ENCODE results near the gene TAF5L. TPM values are rescaled to one million over a fixed set of nuclear protein-coding genes. Genes with fewer than 3 reads are reported as not detected.
"Not testable (repeated sequence)": the region's sequence is repeated elsewhere in the genome, so short reads cannot be mapped to it uniquely, and the experiment has no call there.

Gene TAF5L
- total RNA-seq, 2 donors from 2014 or later = 14.1 to 25.0 TPM

DNA sequence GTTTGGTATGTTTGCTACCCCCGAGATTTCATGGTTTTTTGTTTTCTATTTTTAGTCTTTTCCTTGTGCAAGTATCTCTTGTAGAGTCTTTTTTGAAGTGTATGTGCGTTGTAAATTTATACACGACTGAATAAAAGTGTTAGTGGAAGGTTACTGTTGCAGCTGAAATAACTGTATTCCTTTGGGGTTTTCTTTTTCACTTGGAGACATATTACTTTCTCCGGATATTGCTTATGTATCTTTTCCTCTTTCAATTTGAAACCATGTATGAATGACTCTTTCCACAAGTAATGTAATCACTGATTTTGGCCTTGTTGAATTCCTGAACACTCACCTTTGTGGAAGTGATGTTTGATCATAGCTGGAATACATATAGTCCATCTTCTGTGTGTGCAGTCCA, 1.1 kb upstream of the TAF5L start:
- H3K27me3 Mint-ChIP-seq = no peaks in the 10 kb centered on the region
- H3K4me3 Mint-ChIP-seq = peak overlapping the region; percentile 96
- H3K9me3 Mint-ChIP-seq = no peaks in the 10 kb centered on the region
- H3K4me1 Mint-ChIP-seq = peaks cover 38% of the 10 kb centered on the region
- H3K36me3 Mint-ChIP-seq (ENCODE audit: low read depth) = peaks cover 50% of the 10 kb centered on the region
- H3K27ac Mint-ChIP-seq = peak overlapping the region; percentile 95
- ATAC-seq (replicated peaks) = no peak

DNA sequence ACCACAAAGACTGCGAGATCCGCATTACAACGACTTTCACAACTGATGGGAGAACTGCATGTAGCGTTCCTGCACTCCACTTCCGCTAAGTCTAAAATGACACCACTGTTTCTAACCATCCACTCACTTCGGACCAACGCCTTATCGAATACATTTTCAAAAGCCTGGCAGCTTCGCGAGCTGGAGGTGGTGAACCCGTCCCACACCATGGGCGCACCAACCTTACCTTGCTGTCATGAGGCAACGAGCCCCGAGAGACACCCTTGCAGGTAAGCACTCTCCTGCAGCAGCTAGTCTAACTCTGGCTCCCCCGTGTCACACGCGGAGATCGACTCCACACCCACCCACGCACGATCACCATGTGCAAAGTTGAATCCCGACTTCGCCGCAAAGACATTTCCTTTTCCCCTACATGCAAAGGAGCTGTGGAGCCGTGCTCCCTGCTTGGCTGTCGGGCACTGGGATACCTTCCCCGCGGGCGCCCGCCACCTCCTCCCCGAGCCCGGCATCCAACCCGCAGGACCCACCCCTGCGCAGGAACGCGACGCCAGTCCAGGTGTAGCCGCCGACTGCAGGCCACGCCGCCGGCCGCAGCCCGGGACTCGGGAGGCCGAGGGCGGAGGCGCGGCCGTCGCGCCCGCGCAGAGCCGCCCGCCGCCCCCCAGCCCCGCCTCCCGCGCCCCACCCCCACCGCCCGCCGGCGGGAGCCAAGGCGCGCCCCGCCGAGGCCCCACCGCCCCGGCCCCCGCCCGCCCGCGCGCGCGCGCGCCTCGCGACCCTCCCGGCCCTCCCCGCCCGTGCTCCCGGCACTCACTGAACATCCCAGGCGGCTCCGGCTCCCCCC, 629 bp downstream of the TAF5L start:
- H3K4me3 Mint-ChIP-seq = peak overlapping the region; percentile 92
- H3K27ac Mint-ChIP-seq = peak overlapping the region; percentile 83
- ATAC-seq (replicated peaks) = peak; percentile 42
- H3K27me3 Mint-ChIP-seq = no peaks in the 10 kb centered on the region
- no peaks in the 10 kb centered on the region for H3K9me3 Mint-ChIP-seq
- H3K4me1 Mint-ChIP-seq = peaks cover 41% of the 10 kb centered on the region
- peaks cover 36% of the 10 kb centered on the region for H3K36me3 Mint-ChIP-seq (ENCODE audit: low read depth)

DNA sequence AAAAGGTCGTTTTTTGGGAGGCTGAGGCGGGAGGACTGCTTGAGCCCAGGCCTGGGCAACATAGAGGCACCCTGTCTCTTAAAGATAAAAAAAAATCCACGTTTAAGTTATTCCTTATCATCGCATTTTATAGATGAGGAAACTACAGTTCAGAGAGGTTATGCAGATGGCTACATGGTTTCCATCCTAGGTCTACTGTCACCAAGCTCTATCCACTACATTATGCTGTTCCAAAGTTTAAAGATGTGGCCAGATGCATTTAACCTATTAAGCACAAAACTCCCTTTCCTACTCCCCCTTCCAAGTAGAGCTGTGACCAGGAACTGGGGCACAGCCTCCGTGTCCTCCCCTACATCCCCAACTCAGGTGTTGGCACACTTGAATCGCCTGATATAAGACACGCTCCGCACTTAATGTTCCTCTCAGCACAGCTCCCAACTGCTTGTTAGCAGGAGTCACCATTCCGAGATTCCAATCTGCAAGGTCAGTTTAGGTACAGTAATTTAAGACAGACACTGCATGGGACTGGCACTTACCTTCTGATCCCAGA, 1.3 kb downstream of the TAF5L start:
- ATAC-seq (replicated peaks) = no peak
- Mint-ChIP-seq H3K36me3 (ENCODE audit: low read depth) (peaks cover 29% of the 10 kb centered on the region), H3K4me3 (peak overlapping the region; percentile 92), H3K4me1 (peaks cover 48% of the 10 kb centered on the region), H3K27ac (peak overlapping the region; percentile 83), H3K9me3 (no peaks in the 10 kb centered on the region), H3K27me3 (no peaks in the 10 kb centered on the region)

DNA sequence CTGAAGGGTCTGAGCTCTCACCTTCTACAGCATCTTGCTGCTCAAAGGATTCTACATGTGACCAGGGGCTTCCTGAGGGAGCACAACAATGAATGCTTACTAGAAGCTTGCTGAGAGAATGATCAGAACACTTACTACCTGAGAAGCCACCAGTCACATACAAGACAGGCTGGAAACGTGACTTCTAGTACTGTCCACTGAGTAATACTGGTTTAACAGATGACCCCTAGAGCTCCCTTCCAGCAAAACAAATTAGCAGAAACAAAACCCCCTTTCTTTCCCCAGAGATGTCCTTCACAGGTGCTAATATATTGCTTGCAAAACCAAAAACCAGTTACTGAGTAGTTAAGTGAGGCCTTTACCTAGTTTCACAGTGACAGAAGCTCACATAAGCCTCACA, 2.1 kb downstream of the TAF5L start:
- ATAC-seq (replicated peaks) = no peak
- Mint-ChIP-seq H3K9me3 (no peaks in the 10 kb centered on the region), H3K27me3 (no peaks in the 10 kb centered on the region), H3K27ac (peak overlapping the region; percentile 15), H3K4me3 (peak overlapping the region; percentile 92), H3K4me1 (peaks cover 52% of the 10 kb centered on the region), H3K36me3 (ENCODE audit: low read depth) (peaks cover 22% of the 10 kb centered on the region)

DNA sequence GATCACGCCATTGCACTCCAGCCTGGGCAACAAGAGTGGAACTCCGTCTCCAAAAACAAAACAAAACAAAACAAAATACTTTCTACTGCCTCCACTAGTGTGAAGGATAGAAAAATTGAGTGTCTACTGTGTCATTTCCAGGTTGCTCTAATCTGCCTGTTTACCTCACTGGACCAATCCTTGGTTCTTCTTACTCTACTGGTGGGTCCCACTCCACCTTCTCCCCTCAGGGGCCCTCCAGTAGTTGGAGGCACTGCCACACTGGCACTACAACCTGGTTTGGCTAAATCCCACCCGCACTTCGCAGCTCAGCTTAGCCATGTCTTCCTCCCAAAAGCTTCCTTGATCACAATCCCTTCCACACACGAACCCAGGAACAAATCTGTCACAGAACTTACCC, 2.7 kb downstream of the TAF5L start:
- Mint-ChIP-seq H3K4me1 (peaks cover 51% of the 10 kb centered on the region), H3K27ac (no peak overlapping the region), H3K36me3 (ENCODE audit: low read depth) (peaks cover 15% of the 10 kb centered on the region), H3K4me3 (peak overlapping the region; percentile 92), H3K27me3 (no peaks in the 10 kb centered on the region), H3K9me3 (no peaks in the 10 kb centered on the region)
- no peak for ATAC-seq (replicated peaks)

DNA sequence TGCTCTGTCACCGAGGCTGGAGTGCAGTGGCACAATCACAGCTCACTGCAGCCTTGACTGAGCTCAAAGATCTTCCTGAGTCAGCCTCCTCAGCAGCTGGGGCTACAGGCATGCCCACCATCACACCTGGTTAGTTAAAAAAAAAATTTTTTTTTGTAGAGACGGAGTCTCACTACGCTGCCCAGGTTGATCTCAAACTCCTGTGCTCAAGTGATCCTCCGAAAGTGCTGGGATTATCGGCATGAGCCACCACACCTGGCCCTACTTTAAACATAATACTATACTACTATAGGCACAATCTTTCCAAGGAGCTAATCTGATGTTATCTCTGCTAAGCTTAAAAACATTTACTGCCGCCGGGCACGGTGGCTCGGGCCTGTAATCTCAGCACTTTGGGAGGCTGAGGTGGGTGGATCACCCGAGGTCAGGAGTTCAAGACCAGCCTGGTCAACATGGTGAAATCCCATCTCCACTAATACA, 3.2 kb downstream of the TAF5L start:
- ATAC-seq (replicated peaks); H3K27ac Mint-ChIP-seq; H3K9me3 Mint-ChIP-seq; H3K4me3 Mint-ChIP-seq; H3K27me3 Mint-ChIP-seq: not testable (repeated sequence)
- Mint-ChIP-seq H3K36me3 (ENCODE audit: low read depth) (peaks cover 14% of the 10 kb centered on the region), H3K4me1 (peaks cover 53% of the 10 kb centered on the region)

DNA sequence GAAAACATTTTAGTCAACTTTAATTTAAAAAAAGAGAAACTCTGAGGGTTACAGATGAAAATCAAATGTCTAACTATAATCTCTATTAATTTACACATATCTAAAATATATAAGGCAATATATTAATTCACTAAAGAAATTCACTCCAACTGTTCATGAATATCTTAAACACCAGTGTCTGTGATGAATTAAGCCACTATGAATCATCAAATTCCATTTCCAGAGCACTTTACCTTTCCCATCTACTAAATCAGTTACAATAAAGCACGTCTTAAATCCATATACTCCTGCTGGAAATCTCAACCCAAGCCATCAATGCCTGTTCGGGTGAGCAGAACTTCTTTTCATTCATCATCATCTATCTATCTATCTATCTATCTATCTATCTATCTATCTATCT, 4.3 kb downstream of the TAF5L start:
- H3K9me3 Mint-ChIP-seq = no peaks in the 10 kb centered on the region
- peaks cover 11% of the 10 kb centered on the region for H3K36me3 Mint-ChIP-seq (ENCODE audit: low read depth)
- no peaks in the 10 kb centered on the region for H3K27me3 Mint-ChIP-seq
- no peak overlapping the region for H3K27ac Mint-ChIP-seq
- peaks cover 49% of the 10 kb centered on the region for H3K4me1 Mint-ChIP-seq
- no peak overlapping the region for H3K4me3 Mint-ChIP-seq
- no peak for ATAC-seq (replicated peaks)

DNA sequence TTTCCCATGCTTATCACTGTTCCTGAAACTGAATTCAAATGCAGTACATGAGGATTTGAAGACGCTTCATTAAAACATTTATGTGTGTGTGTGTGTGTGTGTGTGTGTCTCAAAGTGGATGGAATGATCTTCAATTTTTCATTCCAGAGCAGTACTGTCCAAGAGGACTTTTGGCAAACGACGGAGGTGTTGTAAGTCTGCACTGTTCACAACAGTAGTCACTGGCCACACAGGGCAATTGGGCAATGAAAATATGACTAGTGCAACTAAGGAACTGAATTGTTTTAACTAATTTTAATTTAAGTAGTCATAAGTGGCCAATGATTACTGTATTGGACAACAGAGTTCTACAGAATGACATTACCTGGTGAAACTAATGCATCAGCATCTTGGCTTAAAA, 5.0 kb downstream of the TAF5L start:
- peaks cover 49% of the 10 kb centered on the region for H3K4me1 Mint-ChIP-seq
- H3K27ac Mint-ChIP-seq = no peak overlapping the region
- peaks cover 7% of the 10 kb centered on the region for H3K36me3 Mint-ChIP-seq (ENCODE audit: low read depth)
- H3K4me3 Mint-ChIP-seq = no peak overlapping the region
- H3K27me3 Mint-ChIP-seq = no peaks in the 10 kb centered on the region
- ATAC-seq (replicated peaks) = no peak
- no peaks in the 10 kb centered on the region for H3K9me3 Mint-ChIP-seq

DNA sequence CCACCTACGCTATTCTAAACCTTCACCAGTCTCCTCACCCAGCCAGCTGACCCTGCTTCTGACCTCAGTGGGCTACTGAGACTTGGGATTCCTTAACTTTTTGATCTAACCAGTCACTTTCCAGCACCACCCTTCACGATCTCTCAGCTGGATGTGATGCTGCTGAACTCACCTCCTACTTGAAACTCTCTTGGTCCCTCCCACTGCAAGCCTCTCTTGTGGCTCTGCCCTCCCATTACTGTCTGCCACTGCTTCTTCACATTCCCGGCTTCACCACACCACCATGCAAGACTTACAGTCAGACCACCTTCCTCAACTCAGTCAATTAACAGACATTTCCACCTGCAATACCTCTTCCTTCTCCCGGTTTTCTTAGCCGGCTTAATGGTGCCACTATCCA, 6.3 kb downstream of the TAF5L start:
- Mint-ChIP-seq H3K27ac (no peak overlapping the region), H3K27me3 (no peaks in the 10 kb centered on the region), H3K36me3 (ENCODE audit: low read depth) (peaks cover 7% of the 10 kb centered on the region), H3K4me1 (peaks cover 43% of the 10 kb centered on the region), H3K9me3 (no peaks in the 10 kb centered on the region), H3K4me3 (peak overlapping the region; percentile 34)
- peak; percentile 26 for ATAC-seq (replicated peaks)

DNA sequence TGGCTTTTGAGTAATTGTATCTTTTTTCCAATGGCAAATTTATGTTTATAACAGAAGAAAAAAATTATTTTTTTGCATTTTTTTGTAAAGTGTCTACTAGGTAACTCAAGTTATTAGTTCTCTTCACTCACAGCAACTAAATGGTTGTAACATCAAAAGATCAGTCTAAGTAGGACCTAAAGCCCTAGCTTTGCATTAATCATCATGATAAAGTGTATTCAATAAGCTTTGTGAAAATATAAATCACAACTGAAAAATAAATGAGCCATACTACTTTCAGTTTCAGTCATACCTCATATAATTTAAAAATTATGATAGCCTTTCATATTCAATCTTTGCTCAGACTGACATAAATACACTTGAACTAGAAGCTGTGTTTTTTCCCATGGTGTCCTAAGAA, 6.9 kb downstream of the TAF5L start:
- peaks cover 39% of the 10 kb centered on the region for H3K4me1 Mint-ChIP-seq

DNA sequence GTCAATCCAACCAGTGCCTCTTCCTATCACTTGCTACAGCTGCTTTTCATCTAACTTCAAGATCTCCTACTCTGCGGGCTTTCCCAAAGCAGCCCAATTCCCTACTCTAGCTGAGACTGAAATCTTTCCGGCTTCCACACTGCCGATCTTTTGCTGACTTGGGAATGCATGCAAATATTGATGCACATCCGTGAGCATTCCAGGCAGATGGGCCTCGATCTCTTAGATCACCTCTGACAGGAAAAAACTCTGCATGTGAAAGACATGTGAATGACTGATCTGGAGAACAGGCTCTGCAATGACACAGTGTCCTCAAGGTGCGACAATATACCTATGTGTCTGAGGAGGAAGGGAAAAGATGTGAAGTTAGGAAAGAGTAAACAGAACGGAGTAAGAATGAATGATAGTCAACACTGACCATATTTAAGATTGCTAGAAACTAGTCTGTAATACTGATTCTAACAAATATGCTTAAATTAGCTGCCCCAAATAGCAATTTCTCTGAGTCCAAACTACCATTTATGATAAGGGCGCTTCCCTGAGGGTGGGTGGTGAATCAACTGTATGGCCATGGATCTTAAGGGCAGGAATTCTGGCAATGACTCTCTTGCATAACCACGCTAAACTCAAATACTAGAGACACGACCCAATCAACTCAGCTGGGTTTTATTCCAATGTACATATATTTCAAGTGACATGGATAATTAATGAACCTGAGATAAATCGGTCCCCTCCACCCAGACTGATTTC, 8.4 kb downstream of the TAF5L start:
- peaks cover 28% of the 10 kb centered on the region for H3K36me3 Mint-ChIP-seq (ENCODE audit: low read depth)
- no peaks in the 10 kb centered on the region for H3K9me3 Mint-ChIP-seq
- no peaks in the 10 kb centered on the region for H3K27me3 Mint-ChIP-seq
- peaks cover 31% of the 10 kb centered on the region for H3K4me1 Mint-ChIP-seq
- no peak overlapping the region for H3K4me3 Mint-ChIP-seq
- ATAC-seq (replicated peaks) = no peak
- no peak overlapping the region for H3K27ac Mint-ChIP-seq

More for the DNA sequence above, 6.9 kb downstream of the TAF5L start:
- Mint-ChIP-seq H3K27ac (peak overlapping the region; percentile 60), H3K4me3 (peak overlapping the region; percentile 34), H3K36me3 (ENCODE audit: low read depth) (peaks cover 13% of the 10 kb centered on the region), H3K27me3 (no peaks in the 10 kb centered on the region), H3K9me3 (no peaks in the 10 kb centered on the region)
- peak; percentile 83 for ATAC-seq (replicated peaks)

DNA sequence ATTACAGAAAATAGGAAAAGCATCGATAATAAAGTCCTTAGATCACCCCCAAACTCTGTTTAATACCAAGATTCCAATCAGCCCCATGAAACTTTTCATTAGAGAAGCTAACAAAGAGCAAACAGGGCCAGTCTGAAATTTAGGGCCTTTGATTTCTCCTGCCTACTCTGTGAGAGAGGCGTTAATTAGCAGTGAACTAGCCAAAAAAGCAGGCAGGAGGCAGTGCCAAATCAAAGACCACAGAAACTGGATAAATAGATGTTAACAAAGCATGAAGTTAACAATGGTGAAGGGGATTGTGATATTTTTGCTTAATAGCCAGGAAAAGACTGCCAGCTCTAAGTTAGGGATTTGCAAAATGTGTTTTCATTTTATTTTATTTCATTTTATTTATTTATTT, 11.2 kb downstream of the TAF5L start:
- ATAC-seq (replicated peaks) = no peak
- no peaks in the 10 kb centered on the region for H3K27me3 Mint-ChIP-seq
- H3K4me3 Mint-ChIP-seq = no peak overlapping the region
- H3K9me3 Mint-ChIP-seq = no peaks in the 10 kb centered on the region
- H3K36me3 Mint-ChIP-seq (ENCODE audit: low read depth) = peaks cover 56% of the 10 kb centered on the region
- peaks cover 13% of the 10 kb centered on the region for H3K4me1 Mint-ChIP-seq
- no peak overlapping the region for H3K27ac Mint-ChIP-seq

DNA sequence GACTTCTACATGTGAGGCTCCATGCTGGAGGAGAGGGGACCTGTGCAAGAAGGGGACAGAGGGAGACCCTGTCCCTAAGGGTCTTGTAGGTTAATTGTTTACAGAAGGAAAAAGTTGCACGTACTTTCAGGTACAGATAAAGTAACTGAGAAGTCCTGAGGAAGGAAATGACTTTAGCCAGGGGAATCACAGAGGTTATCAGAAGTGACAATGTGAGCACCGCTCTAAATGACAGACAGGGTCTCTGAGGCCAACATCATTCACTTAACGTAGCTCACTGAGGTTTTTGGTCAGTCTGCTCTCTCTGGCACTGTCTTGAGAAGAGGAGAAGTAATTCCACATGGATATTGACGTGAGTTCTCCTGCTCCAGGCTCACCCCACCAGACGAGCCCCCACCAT, 12.0 kb downstream of the TAF5L start:
- Mint-ChIP-seq H3K36me3 (ENCODE audit: low read depth) (peaks cover 63% of the 10 kb centered on the region), H3K27me3 (no peaks in the 10 kb centered on the region), H3K27ac (no peak overlapping the region), H3K4me1 (peaks cover 6% of the 10 kb centered on the region), H3K9me3 (no peaks in the 10 kb centered on the region), H3K4me3 (no peak overlapping the region)
- ATAC-seq (replicated peaks) = no peak

DNA sequence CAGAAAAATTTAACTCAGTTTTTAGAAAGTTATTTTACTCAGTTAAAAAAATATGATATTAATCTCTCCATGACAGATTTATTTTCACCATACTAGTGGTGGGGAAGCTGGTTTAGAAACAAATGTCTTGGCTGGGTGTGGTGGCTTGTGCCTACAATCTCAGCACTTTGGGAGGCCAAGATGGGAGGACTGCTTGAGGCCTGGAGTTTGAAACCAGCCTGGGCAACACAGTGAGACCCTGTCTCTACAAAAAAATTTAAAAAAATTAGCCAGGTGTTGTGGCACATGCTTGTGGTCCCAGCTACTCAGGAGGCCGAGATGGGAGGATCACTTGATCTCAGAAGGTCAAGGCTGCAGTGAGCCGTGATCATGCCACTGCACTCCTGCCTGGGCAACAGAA, 17.3 kb downstream of the TAF5L start:
- Mint-ChIP-seq H3K4me3 (no peak overlapping the region), H3K4me1 (peaks cover 7% of the 10 kb centered on the region), H3K27me3 (no peaks in the 10 kb centered on the region), H3K27ac (no peak overlapping the region), H3K36me3 (ENCODE audit: low read depth) (peaks cover 98% of the 10 kb centered on the region), H3K9me3 (no peaks in the 10 kb centered on the region)
- no peak for ATAC-seq (replicated peaks)

DNA sequence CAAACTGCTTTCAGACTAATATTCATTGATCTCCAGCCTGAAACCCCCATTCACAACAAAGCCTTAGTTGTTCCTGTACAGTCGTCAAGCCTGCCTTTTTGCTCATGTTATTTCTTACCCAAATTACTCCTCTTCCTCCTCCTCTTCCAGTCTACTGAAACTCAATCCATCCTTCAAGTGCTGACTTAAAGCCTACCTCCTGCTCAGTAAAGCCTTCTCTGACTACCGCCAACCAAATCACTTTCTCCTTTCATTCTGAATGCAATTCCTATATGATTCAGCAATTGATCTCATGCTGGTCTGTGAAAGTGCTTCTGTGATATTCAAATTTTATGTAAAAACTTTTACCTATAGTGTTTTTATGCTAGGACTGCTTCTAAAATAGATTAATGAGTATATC, 18.6 kb downstream of the TAF5L start:
- ATAC-seq (replicated peaks) = peak; percentile 74
- no peaks in the 10 kb centered on the region for H3K27me3 Mint-ChIP-seq
- H3K27ac Mint-ChIP-seq = peak overlapping the region; percentile 59

More for the DNA sequence above, 18.6 kb downstream of the TAF5L start:
- H3K4me1 Mint-ChIP-seq = peaks cover 7% of the 10 kb centered on the region
- peaks cover 98% of the 10 kb centered on the region for H3K36me3 Mint-ChIP-seq (ENCODE audit: low read depth)
- H3K4me3 Mint-ChIP-seq = no peak overlapping the region
- no peaks in the 10 kb centered on the region for H3K9me3 Mint-ChIP-seq
